Mammary epithelial cell (primary cell): ENCODE results near the gene CDKN2D.

Experiments used
- CTCF ChIP-seq, 2 donors: IDR thresholded peaks in 1 of 2; conservative IDR thresholded peaks in 1 of 2; 2 replicates each; pipeline ENCODE4 v1.5.1; 2011 to 2012; ENCODE audit warnings: inconsistent platforms in 2 of 2, low read length in 2 of 2, mild to moderate bottlenecking in 2 of 2, control low read depth in 1 of 2, low read depth in 1 of 2; ENCODE audit not compliant: insufficient read depth in 1 of 2; ENCODE audit errors: extremely low read depth in 1 of 2
- EZH2 ChIP-seq: IDR thresholded peaks from 2 replicates; pipeline ENCODE4 v1.6.1; 2012; ENCODE audit warnings: low read length, inconsistent platforms, borderline replicate concordance

DNA sequence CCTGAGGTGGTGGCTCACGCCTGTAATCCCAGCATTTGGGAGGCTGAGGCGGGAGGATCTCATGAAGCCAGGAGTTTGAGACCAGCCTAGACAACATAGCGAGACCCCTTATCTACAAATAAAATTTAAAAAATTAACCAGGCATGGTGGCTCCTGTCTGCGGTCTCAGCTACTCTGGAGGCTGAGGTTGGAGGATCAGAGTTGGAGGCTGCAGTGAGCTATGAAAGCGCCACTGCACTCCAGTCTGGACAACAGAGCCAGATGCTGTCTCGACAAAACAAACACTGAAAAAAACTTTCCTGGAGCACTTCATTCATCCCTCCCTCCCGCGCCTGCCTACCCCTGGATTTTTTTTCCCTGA, 25.7 kb downstream of the CDKN2D start:
- no peak for TF ChIP-seq CTCF (conservative IDR thresholded peaks at IDR 0.05 in 1 of 2, IDR thresholded peaks at IDR 0.05 in 1 of 2; ENCODE audit: extremely low read depth in 1 of 2, insufficient read depth in 1 of 2, low read depth in 1 of 2, low read length in 2 of 2)
- TF ChIP-seq EZH2, result no peak
